ENCODE data around the gene ELAVL1.

- TF ChIP-seq EZH2 (IDR thresholded peaks at IDR 0.05; ENCODE audit: borderline replicate concordance, insufficient read depth, low read depth, low read length, poor library complexity, severe bottlenecking), result no peak
- TF ChIP-seq, protein P1, sequence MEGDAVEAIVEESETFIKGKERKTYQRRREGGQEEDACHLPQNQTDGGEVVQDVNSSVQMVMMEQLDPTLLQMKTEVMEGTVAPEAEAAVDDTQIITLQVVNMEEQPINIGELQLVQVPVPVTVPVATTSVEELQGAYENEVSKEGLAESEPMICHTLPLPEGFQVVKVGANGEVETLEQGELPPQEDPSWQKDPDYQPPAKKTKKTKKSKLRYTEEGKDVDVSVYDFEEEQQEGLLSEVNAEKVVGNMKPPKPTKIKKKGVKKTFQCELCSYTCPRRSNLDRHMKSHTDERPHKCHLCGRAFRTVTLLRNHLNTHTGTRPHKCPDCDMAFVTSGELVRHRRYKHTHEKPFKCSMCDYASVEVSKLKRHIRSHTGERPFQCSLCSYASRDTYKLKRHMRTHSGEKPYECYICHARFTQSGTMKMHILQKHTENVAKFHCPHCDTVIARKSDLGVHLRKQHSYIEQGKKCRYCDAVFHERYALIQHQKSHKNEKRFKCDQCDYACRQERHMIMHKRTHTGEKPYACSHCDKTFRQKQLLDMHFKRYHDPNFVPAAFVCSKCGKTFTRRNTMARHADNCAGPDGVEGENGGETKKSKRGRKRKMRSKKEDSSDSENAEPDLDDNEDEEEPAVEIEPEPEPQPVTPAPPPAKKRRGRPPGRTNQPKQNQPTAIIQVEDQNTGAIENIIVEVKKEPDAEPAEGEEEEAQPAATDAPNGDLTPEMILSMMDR (IDR thresholded peaks at IDR 0.05), result no peak
Measured at GRCh38 chr19:8004723-8005513, 523 bp downstream of the ELAVL1 start.

Data from B cell (primary cell).